Testis (tissue), 3 donors: ENCODE results near the gene PALM. TPM values are rescaled to one million over a fixed set of nuclear protein-coding genes. Genes with fewer than 3 reads are reported as not detected.
"Not testable (repeated sequence)": the region's sequence is repeated elsewhere in the genome, so short reads cannot be mapped to it uniquely, and the experiment has no call there.

Experiments
- DNase-seq: peaks from one replicate; pipeline ENCODE4 v3.0.0-alpha.2; 2019
- H3K27ac ChIP-seq, 2 donors: fragments of 200-600 bp; sonication (generic); one replicate each; pipeline ENCODE4 v1.5.1; 2019
- H3K27me3 ChIP-seq: fragments of 200-600 bp; sonication (generic); one replicate; pipeline ENCODE4 v1.5.1; 2019
- H3K36me3 ChIP-seq: fragments of 200-600 bp; sonication (generic); one replicate; pipeline ENCODE4 v1.5.1; 2017; ENCODE audit warnings: low read depth; ENCODE audit errors: missing control alignments
- H3K4me1 ChIP-seq: fragments of 200-600 bp; sonication (generic); one replicate; pipeline ENCODE4 v1.5.1; 2019
- H3K4me3 ChIP-seq, 2 donors: fragments of 200-600 bp; sonication (generic); one replicate each; pipeline ENCODE4 v1.5.1; 2017 to 2019
- H3K9me3 ChIP-seq: fragments of 200-600 bp; sonication (generic); one replicate; pipeline ENCODE4 v1.5.1; 2017
- CTCF ChIP-seq, 3 experiments: fragments of 450-650 bp in 2 of 3; fragments of 200-600 bp in 1 of 3; sonication (generic) in 1 of 3; IDR thresholded peaks; one replicate each; pipeline ENCODE4 v1.5.1; 2016 to 2019; ENCODE audit warnings: antibody characterized with exemption in 3 of 3, mild to moderate bottlenecking in 2 of 3, moderate library complexity in 1 of 3
- POLR2A ChIP-seq: fragments of 450-650 bp; IDR thresholded peaks from one replicate; pipeline ENCODE4 v1.6.1; 2017; ENCODE audit warnings: antibody characterized with exemption, mild to moderate bottlenecking, moderate library complexity
- WGBS, 2 donors: methylation state at CpG; one replicate each; pipeline ENCODE4 v1.1.5; 2018; 5-methylcytosine and 5-hydroxymethylcytosine counted together
- intact Hi-C: fragments of 100-400 bp; cut with DNase I; formaldehyde crosslinking; loops from one replicate; pipeline ENCODE4 v1.15.1; 2023; ENCODE audit warnings: low total_unique reads
- polyA plus RNA-seq: library from polyadenylated mRNA; stranded (reverse); fragments of 350-450 nt; fragmentation: Illumina TruSeq; extraction: RNeasy Lipid Tissue Mini Kit (QIAGEN cat#74804); gene quantifications from one replicate; pipeline ENCODE4 v1.2.3, GENCODE V29; 2014; ENCODE audit warnings: low read depth, low replicate concordance; ENCODE audit not compliant: insufficient read depth
- total RNA-seq, 2 donors: library from RNA; depleted of rRNA; stranded (reverse); fragments of >200 nt; gene quantifications; one replicate each; pipeline ENCODE4 v1.2.3, GENCODE V29; 2016

The PALM gene
- total and polyA plus RNA-seq, 3 donors from 2014 or later = 35.5 to 47.8 (median 46.4) TPM

DNA sequence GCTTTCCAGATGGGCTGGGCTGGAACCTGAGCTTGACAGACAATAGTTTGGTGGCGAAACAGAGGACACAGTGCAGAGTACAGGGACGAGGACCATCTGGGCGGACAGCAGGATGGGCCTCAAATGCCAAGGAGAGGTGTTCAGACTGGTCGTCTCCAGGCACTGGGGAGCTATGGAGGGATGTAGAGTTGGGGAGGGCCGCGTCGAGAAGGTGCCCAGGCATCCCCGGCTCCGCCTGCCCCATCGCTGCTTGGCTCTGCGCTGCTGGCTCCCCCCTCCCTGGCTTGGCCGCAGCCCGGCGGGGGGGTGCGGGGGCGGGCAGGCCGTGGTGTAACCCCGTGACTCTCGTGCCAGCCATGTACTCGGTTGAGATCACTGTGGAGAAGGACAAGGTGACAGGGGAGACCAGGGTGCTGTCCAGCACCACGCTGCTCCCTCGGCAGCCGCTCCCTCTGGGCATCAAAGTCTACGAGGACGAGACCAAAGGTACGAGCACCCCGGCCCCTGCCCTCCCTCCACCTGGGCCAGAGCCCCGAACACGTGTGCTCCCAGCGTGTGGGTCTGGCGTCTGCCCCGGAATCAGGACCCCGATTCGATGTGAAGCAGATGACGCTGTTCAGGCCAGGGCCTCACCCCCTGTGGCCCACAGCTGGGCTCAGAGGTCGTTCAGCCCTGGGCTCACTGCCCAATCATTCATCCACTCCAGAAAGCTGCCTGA is 31.4 kb downstream of the PALM start:
- DNase-seq = no peak
- Histone ChIP-seq H3K4me3 (no peak overlapping the region), H3K4me1 (no peaks in the 10 kb centered on the region), H3K9me3 (no peaks in the 10 kb centered on the region), H3K27me3 (no peaks in the 10 kb centered on the region), H3K27ac (no peak overlapping the region), H3K36me3 (no peaks in the 10 kb centered on the region)
- 88 to 92% methylated on average over 20 to 33 of the region's 36 CpGs for WGBS, 2 donors
- intact Hi-C loops = no loop called here
- TF ChIP-seq CTCF (IDR thresholded peaks at IDR 0.05) (no peak), POLR2A (no peak)

- H3K36me3 ChIP-seq, H3K9me3 ChIP-seq, DNase-seq, H3K27ac ChIP-seq, H3K4me1 ChIP-seq, H3K4me3 ChIP-seq, H3K27me3 ChIP-seq, intact Hi-C loops: not testable (repeated sequence)
- 79 to 84% methylated on average over 14 to 16 of the region's 16 CpGs for WGBS, 2 donors
Observed at GRCh38 chr19:740816-741505, 32.2 kb downstream of the PALM start.

DNA sequence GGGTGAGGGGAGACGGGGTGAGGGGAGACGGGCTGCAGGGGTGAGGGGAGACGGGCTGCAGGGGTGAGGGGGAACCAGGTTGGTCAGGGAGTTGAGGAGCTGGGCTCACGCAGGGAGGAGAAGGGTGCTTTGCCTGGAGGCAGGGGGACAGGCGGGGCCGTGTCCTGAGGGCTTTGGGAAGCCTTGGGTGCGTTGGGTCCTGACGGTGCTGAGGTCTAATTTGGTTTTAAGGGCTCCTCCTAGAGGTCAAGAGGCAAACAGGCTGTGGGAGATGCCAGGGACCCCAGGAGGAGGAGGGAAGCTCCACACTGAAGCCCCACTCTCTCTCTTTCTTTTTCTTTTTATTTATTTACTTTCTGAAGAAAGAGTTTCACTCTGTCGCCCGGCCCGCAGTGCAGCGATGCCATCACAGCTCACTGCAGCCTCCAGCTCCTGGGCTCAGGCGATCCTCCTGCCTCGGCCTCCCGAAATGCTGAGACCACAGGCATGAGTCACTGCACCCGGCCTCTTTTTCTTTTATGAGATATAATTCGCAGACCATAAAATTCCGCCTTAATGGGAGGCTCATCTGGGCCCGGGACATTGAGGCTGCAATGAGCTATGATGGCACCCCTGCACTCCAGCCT is 32.9 kb downstream of the PALM start:
- no peaks in the 10 kb centered on the region for H3K27me3 ChIP-seq
- H3K4me3 ChIP-seq = no peak overlapping the region
- no peak overlapping the region for H3K27ac ChIP-seq
- intact Hi-C loops = no loop called here
- no peak for TF ChIP-seq CTCF (IDR thresholded peaks at IDR 0.05)
- no peak for TF ChIP-seq POLR2A
- no peaks in the 10 kb centered on the region for H3K4me1 ChIP-seq
- H3K36me3 ChIP-seq = no peaks in the 10 kb centered on the region
- no peaks in the 10 kb centered on the region for H3K9me3 ChIP-seq
- no peak for DNase-seq
- WGBS, 2 donors = 79 to 87% methylated on average over 17 to 19 of the region's 19 CpGs

DNA sequence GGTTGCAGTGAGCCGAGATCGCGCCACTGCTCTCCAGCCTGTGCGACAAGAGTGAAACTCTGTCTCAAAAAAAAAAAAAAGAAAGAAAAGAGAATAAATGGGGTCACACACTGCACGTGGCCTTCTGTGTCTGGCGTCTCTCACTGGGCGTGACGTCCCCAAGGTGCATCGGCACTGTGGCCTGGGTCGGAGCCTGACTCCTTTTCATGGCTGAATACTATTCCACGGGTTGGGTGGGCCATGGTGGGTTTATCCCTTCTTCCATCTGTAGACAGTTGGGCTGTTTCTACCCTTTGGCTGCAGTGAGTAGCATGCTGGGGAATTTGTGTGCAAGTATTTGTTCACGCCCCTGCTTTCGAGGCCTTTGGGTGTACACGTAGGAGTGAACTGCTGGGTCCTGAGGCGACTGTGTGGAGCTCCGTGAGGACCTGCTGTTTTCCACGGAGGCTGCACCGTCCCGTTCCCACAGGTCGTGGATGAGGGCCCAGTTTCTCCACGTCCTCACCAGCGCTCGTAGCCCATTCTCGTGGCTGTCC is 33.9 kb downstream of the PALM start:
- TF ChIP-seq CTCF (IDR thresholded peaks at IDR 0.05) (no peak), POLR2A (no peak)
- intact Hi-C loops = no loop called here
- no peak for DNase-seq
- H3K27me3 ChIP-seq = no peaks in the 10 kb centered on the region
- no peaks in the 10 kb centered on the region for H3K9me3 ChIP-seq
- no peaks in the 10 kb centered on the region for H3K4me1 ChIP-seq
- WGBS, 2 donors = 90 to 92% methylated on average over 24 of the region's 24 CpGs
- H3K36me3 ChIP-seq = no peaks in the 10 kb centered on the region
- H3K4me3 ChIP-seq = no peak overlapping the region
- H3K27ac ChIP-seq = no peak overlapping the region

DNA sequence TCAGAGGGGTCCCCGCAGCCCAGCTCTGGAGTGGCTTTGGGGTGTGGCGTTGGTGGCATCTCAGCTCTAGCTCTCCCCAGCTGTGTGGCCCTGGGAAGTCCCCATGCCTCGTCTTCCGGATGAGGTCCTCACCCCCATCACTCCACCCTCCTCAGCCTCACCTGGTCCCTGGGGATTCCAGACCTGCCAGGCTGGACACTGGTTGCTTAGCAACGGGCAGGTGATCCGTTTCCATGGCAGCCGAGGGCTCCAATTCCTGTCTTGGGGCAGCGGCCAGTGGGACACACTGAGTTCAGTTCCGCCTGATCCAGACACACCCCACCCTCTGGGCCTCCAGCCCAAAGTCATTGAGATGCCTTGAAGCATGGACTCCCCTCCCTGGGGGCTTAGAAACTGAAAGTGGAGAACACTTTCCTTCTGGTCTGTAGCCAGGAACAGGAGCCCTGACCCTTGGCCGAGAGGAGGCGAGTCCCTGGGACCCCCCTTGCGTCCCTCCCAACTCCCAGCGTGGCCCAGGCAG is 34.5 kb downstream of the PALM start:
- no peak overlapping the region for H3K27ac ChIP-seq
- no peaks in the 10 kb centered on the region for H3K36me3 ChIP-seq
- no peaks in the 10 kb centered on the region for H3K9me3 ChIP-seq
- no peaks in the 10 kb centered on the region for H3K27me3 ChIP-seq
- no peaks in the 10 kb centered on the region for H3K4me1 ChIP-seq
- WGBS, 2 donors = 59 to 67% methylated on average over 9 to 13 of the region's 13 CpGs
- no peak overlapping the region for H3K4me3 ChIP-seq
- intact Hi-C loops = no loop called here
- no peak for TF ChIP-seq POLR2A
- no peak for TF ChIP-seq CTCF (IDR thresholded peaks at IDR 0.05)
- peak; percentile 80 for DNase-seq

DNA sequence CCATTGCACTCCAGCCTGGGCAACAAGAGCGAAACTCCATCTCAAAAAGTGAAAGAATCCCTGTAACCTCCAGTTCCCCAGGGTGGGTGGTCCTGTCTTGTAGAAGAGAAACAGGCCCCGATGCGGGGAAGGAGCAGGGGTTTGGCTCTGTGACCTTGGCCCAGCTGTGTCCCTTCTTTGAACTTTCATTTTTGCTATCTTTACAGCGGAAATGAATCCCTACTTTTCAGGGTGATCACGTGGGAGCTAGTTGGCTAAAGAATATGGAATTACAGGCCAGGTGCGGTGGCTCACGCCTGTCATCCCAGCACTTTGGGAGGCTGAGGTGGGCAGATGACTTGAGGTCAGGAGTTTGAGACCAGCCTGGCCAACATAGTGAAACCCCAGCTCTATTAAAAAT is 36.4 kb downstream of the PALM start:
- H3K9me3 ChIP-seq, H3K27ac ChIP-seq, H3K27me3 ChIP-seq, intact Hi-C loops, H3K4me1 ChIP-seq, H3K4me3 ChIP-seq, H3K36me3 ChIP-seq, DNase-seq: not testable (repeated sequence)
- WGBS, 2 donors = 43 to 61% methylated on average over 7 of the region's 7 CpGs
